Stimulated activated naive CD4-positive, alpha-beta T cell treated with Interleukin-2 at 50 U/mL for 16 hours (primary cell): ENCODE measurements around the gene AKT1.

Experiments
- DNase-seq: peaks from one replicate; lab custom pipeline; 2025; lab: John Stamatoyannopoulos, UW

Gene AKT1

DNA sequence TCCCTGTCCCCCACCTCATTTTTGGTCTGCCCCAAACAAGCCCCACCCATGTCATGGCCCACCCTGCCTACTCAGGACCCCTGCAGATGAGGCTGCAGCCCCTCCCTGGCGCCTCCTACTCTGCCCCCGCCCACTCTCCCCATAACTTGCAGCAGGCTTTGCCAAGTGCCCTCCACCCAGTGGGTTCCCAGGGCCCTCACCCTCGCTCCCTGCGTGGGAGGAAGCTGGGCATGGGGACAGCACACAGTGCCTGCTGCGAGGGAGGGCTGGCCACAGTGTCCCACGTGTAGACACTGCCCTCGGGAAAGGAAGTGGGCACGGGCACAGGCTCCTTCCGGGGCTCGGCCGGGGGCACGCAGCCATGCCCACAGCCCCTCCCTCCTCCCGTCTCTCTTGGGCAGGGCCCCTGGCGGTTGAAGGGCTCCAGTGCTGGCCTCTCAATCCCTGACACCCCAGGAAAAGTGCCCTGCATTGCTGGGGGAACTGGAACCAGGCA, 9.4 kb downstream of the AKT1 start:
- no peak for DNase-seq

DNA sequence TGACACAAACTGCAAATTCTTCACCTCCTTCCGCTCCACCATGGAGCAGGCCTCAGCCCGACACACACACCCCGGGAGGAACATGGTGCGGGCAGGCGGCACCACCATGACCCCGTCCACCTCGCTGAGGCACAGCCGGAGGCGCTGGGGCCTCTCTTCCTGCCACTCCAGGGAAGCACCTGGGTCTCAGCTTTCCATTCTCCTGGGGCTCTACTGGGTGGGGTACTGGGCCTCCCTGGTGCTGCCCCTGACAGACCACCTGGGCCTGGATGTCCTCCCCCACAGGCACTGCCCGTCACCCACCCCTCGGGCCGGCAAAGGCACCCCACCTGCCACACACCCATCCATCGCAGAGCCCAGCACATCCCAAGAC, 9.9 kb downstream of the AKT1 start:
- no peak for DNase-seq

DNA sequence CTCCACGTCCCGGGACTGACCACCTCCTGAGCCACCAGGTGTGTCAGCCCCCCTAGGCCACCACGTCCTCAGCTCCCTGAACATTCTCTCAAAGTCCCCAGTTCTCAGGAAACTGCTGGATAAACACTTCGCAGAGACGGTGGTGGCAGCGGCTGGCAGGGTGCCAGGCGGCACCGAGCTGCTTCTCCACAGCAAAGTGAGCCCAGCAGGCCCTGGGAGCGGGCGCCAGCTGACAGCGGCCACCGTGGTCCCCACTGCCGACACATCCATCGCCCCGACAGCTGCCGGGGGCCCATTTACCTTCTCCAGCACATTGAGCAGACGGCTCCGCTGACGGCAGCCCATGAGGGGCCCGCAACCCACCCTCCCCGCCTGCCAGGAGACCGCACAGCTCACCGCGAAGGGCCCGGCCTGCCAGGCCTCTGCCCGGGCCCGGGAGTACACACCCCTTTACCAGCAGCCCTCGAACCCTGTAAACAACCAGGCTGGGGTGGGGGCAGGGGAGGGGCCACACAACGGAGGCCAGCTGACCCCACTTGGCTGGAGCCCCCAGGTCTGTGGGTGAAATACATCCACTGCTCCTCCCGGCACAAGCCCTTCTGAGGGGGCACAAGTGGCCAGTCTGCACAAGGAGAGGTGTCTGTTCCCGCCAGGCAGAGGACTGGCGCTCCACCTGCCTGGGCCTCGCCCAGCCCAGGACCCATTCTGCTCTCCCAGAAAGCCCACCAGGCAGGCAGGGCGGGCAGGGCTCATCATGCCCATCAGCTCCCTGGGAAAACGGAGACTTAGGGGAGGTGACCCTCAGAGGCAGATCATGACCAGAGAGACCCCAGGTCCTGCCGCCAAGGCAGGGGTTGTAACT, 10.5 kb downstream of the AKT1 start:
- no peak for DNase-seq

DNA sequence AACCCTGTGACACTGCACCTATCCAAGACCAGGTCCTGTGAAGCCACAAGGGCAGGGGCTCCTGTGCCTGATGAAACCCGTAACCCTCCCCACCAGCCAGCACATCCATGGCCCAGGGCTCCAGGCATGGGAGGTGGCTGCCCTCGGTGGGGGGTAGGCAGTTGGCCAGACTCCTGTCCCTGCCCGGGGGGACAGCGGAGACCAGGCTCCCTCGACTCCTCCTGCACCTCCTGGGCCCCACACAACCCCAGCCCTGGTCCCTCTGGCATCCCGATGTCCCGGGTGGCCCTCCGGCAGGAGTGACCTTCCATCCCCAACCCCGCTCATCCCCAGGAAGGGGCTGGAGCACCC, 11.4 kb downstream of the AKT1 start:
- DNase-seq = no peak

DNA sequence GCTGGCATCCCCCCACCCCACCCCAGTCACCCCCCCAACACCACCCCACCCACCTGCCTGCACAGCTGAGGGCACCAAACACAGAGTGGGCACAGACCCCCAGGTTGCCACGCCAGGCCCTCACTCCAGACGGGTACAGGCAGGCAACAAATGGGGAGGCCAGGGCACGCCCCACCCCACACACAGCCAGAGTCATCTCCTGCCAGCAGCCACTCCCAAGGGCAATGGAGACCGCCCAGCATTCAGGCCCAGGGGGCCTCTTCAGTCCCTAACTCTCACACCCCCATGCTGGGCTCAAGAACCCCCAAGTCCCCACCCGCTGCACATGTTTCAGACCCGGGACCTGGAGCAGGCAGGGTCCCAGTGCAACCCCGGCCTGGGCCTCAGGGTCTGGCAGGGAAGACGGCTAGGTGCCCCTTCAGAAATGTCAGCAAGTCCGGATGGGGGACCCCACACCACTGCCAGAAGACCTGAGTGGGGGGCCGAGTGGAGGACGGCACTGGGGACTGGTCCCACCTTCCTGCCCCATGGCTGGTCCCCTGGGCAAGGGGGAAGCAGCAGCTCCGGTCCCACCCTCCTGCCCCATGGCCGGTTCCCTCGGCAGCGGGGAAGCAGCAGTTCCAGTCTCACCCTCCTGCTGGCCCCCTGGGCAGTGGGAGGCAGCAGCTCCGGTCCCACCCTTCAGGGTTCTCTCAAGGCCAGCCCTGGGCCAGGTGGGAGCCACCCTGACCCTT, 11.9 kb downstream of the AKT1 start:
- DNase-seq = no peak

DNA sequence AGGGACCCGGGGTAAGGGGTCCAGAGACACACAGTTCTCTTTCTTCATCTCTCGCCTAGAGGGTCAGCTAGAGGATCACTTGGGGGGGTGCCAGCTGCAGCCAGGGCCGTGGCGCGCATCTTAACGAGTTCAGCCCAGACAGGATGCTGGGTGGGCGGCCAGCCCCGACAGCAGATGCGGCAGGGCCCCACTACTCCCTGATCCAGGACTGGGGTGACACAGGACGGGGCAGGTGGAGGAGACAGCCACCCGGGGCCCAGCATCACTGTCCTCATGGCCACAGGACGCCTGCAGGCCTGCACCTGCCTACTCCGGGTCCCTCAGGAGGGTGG, 12.8 kb downstream of the AKT1 start:
- no peak for DNase-seq

DNA sequence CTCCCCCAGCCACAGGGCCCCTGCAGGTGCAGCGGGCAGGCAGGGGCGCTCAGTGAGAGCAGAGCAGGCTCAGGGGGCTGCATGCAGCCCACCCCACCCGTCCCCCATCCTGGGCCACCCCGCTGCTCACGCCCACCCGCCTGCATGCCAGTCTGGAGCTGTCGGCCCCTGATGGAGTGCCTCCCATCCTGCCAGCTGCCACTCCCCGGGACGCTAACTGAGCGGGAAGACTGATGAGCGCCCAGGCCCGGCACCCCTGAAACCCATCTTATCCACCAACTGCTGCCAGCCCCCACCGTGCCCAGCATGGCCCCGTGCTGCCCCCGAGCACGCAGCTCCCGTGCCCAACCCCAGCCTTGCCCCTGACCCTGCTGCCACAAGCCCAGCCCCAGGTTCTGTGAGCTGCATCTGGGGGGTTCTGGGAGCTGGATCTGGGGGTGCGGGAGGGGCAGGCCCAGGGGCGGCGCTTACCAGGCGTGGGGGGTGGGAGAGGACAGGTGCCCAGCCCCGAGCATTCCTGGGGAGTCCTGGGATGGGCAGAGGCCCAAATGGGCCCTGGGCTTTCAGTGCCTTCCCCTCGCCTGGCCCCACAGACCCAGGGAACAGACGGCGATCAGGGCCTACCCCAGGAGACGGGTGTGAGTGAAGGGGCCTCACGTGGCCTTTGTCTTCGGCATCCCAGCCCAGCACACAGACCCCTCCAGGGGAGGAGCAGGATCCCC, 13.3 kb downstream of the AKT1 start:
- DNase-seq = no peak

DNA sequence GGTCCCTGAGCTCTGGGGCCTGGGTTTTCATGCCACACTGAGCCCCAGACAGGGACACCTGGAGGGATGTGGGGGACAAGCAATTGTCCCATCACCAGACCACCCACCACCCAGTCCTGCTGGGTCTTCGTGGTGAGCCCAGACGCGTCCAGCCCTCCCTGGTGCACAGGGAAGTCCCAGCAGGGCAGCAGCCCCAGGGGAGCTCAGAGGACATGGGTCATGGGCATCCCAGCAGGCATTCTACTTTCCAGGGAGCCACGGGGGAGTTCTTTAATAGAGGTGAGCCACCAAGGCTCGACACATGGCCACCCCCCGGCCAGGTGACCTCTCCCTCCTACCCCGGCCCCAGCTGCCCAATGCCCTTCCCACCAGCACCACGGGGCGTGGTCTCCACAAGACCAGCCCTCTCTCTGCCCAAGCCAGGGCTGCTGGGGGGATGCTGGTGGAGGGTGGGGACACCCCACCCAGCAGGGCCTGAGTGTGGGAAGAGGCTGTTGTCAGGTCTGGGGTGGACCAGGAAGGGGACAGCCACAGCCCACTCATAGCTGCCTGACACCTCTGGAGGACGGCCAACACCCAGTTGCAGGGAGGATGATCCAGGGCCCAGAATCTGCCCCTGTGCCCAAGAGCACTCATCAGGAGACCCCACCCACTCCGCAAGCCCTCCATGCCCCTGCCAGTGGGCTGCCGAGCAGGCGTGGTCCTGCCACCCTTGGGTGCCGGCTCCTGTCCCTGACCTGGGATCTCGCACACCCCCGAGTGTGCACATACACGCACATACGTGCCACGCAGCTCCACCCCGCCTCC, 14.1 kb downstream of the AKT1 start:
- no peak for DNase-seq

DNA sequence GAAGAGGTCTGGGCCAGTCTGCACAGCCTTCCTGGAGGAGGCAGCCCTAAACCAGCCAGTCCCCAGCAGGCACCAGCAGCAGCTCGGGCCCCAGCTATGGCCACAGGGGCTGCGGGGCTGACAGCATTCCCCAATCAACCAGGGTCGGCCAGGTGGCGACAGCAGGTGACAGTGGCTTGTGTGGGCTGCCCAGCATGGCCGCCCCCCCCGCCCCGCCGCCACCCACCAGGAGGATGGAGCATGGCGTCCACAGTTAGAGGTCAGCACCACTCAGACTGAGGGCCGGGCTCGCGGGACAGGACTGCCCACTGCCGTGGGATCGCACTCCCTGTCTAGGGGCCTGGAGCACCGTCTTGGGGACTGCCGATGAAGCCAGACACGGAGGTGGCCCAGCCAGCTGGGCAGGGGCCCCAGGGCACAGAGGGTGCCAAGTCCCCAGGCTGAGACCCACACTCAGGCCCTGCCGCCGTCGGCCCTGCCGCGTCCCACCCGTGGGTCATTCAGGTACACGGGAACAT, 15.0 kb downstream of the AKT1 start:
- no peak for DNase-seq

DNA sequence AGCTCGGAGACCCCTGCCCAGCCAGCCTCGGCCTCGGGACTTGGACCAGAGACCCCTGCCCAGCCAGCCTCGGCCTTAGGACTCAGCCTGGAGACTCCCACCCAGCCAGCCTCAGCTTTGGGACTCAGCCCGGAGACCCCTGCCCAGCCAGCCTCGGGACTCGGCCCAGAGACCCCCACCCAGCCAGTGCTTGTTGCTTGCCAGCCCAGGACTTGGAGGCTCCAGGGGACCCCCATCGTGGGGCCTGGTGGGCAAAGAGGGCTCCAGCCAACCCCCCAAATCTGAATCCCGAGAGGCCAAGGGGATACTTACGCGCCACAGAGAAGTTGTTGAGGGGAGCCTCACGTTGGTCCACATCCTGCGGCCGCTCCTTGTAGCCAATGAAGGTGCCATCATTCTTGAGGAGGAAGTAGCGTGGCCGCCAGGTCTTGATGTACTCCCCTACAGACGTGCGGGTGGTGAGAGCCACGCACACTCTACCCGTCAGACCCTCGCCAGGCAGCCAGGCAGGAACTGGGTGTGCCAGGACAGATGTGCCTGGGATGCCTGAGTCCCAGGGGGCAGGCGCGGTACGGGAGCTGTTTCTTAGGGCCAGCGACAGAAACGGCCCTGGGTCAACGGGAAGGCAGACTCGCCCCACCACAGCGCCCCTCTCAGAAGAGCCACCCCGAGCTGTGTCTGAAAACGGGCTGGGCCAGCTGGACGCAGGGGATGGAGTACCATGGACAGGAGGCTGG, 15.6 kb downstream of the AKT1 start:
- no peak for DNase-seq

DNA sequence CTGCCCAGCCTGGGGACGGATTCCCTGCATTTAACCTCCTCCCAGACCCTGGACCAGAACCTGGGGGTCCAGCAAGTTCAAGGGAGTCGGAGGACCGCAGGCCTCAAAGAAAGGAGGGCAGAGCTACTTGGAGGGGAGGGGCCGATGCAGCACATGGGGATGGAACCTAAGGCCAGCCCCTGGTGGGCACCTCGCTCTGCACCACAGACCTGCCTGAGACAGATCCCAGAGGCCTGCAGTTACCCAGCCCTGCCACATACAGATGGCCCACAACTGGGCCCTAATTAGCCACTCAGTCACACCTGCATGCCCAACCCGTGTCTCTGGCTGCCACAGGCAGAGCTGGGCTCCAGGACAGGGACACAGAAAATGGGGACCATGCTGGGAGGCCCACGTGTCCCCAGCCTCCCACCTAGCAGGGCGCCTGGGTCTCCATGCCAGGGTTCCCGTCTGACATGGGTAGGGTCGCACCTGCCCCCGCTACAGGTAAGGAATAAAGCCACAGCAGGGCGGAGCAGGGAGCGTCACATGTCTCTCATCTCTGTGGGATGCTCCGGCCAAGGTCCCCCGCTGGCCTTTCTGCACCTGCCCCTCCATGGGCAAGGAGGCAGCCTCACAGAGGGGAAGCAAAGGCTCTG, 16.7 kb downstream of the AKT1 start:
- no peak for DNase-seq

DNA sequence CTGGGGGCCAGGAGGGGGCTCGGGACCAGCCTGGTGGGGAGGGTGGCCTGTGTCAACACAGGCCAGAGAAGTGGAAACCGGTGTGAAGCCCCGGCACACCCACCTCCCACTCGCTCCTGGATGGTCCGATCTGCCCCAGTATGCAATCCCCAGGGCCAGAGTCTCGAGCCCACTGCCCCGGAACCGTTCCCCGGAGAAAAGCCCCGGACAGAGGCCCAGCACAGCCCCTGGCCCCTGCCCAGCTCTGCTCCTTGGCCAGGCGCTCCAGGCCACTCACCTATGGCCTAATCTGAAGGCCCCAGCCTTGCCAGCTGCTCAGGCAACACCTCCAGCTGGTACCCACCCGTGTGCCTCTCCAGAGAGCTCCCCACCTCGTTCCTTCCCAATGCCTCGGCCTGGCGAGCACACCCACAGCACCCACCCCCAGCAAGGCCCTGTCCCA, 17.7 kb downstream of the AKT1 start:
- DNase-seq = no peak

DNA sequence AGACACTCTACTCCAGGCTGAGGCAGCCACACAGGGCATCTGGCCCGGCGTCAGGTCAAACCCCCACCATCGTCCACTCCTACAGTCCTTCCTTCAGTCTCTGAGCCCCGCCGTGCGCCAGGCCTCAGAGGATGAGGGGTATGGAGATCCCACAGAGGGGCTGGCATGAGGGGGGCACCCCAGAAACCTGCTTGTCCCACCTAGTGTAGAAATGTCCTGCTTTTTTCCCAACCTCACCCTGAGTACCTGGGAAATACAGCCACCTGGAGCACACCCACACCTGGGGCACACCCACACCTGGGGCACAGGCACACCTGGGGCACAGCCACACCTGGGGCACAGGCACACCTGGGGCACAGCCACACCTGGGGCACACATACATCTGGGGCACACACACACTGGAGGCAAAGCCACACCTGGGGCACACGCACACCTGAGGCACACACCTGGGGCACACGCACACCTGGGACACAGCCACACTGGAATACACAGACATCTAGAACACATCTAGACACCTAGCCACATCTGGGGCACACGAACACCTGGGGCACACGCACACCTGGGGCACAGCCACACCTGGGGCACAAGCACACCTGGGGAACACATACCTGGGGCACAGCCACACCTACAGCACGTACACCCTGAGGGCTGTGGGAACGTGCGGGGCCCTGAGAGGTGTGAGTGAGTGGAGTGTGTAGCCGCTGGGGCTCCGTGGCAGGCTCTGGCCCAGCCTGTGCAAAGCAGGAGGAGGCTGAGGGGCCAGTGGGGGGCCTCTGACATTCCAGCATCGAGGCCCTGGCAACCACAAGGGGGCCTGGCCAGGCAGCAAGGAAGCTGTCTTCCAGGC, 18.4 kb downstream of the AKT1 start:
- DNase-seq = no peak

DNA sequence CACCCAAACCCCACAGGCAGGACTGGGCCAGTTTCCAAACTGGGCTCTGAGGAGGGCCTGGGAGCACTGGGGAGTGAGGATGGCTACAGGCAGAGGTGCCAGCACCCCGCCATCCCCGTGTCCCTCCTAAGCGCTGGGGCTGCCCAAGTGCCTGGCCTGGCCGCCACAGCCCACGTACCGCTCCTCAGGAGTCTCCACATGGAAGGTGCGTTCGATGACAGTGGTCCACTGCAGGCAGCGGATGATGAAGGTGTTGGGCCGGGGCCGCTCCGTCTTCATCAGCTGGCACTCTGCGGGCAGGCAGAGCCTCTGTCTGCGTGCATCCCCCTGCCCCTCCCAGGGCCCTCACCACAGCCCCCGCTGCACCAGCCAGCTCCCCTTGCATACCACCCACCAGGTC, 19.1 kb downstream of the AKT1 start:
- no peak for DNase-seq

DNA sequence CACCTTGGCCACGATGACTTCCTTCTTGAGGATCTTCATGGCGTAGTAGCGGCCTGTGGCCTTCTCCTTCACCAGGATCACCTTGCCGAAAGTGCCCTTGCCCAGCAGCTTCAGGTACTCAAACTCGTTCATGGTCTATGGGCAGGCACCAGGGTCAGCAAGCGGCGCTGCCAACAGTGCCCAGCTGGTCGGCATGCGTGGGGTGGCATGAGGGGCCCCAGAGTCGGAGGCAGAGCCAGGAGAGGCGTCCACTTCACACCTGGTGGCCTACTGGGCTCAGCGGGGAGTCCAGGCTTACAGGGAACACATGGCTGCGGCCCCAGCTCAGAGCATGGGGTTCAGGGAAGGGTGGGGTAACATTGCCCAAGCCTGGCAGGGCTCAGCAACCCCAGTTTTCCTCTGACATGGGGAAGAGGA, 20.5 kb downstream of the AKT1 start:
- DNase-seq = no peak

DNA sequence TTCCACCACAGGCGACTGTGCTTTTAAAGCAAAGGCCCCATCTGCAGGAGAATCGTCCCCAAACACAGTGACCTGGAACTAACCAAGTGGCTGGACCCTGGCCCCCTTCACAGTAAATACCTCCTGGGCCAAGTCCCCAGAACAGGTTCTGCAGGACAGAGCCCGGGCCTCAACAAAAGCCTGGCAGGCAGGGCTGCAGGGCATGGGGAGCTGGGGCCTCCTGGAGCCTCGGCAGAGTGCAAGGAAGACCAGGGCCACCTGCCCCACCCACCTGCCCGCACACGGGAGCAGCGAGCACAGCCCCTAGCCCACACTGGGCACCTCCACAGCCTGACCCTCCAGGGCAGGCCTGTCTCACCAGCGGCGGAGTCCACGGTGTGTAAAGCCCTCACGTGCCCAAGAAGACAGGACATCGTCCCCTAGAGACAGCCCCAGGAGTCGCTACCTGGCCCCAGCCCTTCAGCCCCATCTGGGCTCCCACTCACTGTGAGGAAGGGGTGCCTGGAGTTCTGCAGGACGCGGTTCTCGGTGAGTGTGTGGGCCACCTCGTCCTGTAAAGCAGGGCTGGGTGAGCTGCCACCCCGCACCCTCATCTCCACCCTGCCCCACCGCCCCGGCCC, 21.0 kb downstream of the AKT1 start:
- no peak for DNase-seq

DNA sequence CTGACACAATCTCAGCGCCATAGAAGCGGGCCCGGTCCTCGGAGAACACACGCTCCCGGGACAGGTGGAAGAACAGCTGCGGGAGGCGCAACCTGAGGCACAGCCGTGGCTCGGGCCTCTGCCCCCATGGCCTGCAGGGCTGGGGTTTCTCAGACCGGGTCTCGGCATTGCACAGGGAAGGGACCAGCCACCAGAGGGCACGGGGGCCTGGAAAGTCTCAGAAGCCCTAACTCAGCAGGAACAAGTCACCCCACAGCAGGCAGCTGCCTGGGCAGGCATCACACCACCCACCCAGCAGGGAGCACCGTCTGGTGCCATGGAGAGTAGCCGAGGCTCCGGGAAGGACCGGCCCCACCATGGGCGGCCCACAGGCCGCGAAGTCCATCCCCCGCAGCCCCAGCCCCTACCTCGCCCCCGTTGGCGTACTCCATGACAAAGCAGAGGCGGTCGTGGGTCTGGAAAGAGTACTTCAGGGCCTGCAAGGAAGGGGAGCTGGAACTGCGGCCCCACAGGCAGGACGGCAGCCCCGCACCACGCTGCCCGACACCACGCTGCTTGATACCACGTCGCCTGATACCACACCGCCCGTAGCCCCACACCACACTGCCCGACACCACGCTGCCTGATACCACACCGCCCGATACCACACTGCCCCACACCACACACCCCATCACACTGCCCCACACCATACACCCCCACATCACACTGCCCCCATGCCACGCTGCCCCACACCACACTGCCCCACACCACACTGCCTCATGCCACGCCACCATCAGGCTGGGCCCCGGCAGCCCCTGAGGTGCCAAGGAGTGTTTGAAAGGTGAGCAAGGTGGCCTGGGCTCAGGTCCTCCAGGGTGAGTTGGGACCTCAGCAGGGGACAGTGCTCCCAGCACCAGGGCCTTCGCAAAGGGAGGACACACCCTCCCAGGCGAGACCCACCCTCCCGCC, 21.8 kb downstream of the AKT1 start:
- DNase-seq = no peak
